Keratinocyte (primary cell): Measurements from ENCODE around the gene PLEKHH1. TPM values are rescaled to one million over a fixed set of nuclear protein-coding genes. Genes with fewer than 3 reads are reported as not detected.

Source experiments
- DNase-seq: peaks from one replicate; pipeline ENCODE4 v3.0.0-alpha.2; 2011; ENCODE audit warnings: low read depth, missing footprints, low spot score
- FAIRE-seq: peaks from 2 replicates; lab custom pipeline; 2011; peaks lifted over from hg19 to GRCh38; lab: Jason Lieb, UNC
- H2AFZ ChIP-seq: 2 replicates; pipeline ENCODE4 v1.6.0; 2012; ENCODE audit warnings: low read length, control low read depth, inconsistent platforms; ENCODE audit not compliant: control insufficient read depth
- H3K27ac ChIP-seq: 2 replicates; pipeline ENCODE4 v1.5.1; 2011; ENCODE audit warnings: low read length; ENCODE audit not compliant: control insufficient read depth, insufficient read depth
- H3K27me3 ChIP-seq: 3 replicates; pipeline ENCODE4 v1.6.0; 2011; ENCODE audit warnings: low read length; ENCODE audit not compliant: control insufficient read depth, insufficient read depth; ENCODE audit errors: extremely low read depth
- H3K36me3 ChIP-seq, 2 experiments: 2 replicates in 1 of 2; 3 replicates in 1 of 2; pipeline ENCODE4 v1.5.1; 2011; ENCODE audit warnings: low read length in 2 of 2, mild to moderate bottlenecking in 1 of 2; ENCODE audit not compliant: control insufficient read depth in 2 of 2, insufficient read depth in 2 of 2; ENCODE audit errors: extremely low read depth in 1 of 2
- H3K4me1 ChIP-seq: 3 replicates; pipeline ENCODE4 v1.5.1; 2011; ENCODE audit warnings: low read length; ENCODE audit not compliant: control insufficient read depth, insufficient read depth; ENCODE audit errors: extremely low read depth
- H3K4me2 ChIP-seq: 3 replicates; pipeline ENCODE4 v1.6.0; 2011; ENCODE audit warnings: low read depth, low read length; ENCODE audit not compliant: control insufficient read depth, insufficient read depth; ENCODE audit errors: extremely low read depth
- H3K4me3 ChIP-seq, 3 experiments: fragments of 200-600 bp in 1 of 3; sonication (generic) in 1 of 3; 2 replicates in 2 of 3; 3 replicates in 1 of 3; pipeline ENCODE4 v1.5.1; 2011 to 2016; ENCODE audit warnings: low read length in 3 of 3, mild to moderate bottlenecking in 3 of 3, control low read depth in 2 of 3, inconsistent platforms in 1 of 3, low read depth in 1 of 3, mixed read lengths in 1 of 3, mixed run types in 1 of 3, moderate library complexity in 1 of 3; ENCODE audit not compliant: control insufficient read depth in 2 of 3, insufficient read depth in 2 of 3; ENCODE audit errors: extremely low read depth in 1 of 3
- H3K79me2 ChIP-seq: 2 replicates; pipeline ENCODE4 v1.6.0; 2012; ENCODE audit warnings: low read length; ENCODE audit not compliant: control insufficient read depth, insufficient read depth
- H3K9ac ChIP-seq: 3 replicates; pipeline ENCODE4 v1.6.0; 2011; ENCODE audit warnings: low read length; ENCODE audit not compliant: control insufficient read depth, insufficient read depth; ENCODE audit errors: extremely low read depth
- H3K9me1 ChIP-seq: 3 replicates; pipeline ENCODE4 v1.6.0; 2011; ENCODE audit warnings: low read length; ENCODE audit not compliant: control insufficient read depth, insufficient read depth; ENCODE audit errors: extremely low read depth
- H3K9me3 ChIP-seq: 2 replicates; pipeline ENCODE4 v1.5.1; 2012; ENCODE audit warnings: low read depth, low read length; ENCODE audit not compliant: control insufficient read depth
- H4K20me1 ChIP-seq: 3 replicates; pipeline ENCODE4 v1.6.0; 2011; ENCODE audit warnings: low read length; ENCODE audit not compliant: control insufficient read depth, insufficient read depth; ENCODE audit errors: extremely low read depth
- CTCF ChIP-seq, 3 experiments: IDR thresholded peaks in 1 of 3; conservative IDR thresholded peaks in 1 of 3; optimal IDR thresholded peaks in 1 of 3; 2 replicates in 2 of 3; 3 replicates in 1 of 3; pipeline versions ENCODE3 to v1.5.1; 2011; ENCODE audit warnings: low read length in 3 of 3, mild to moderate bottlenecking in 3 of 3, moderate library complexity in 2 of 3, control low read depth in 1 of 3, inconsistent platforms in 1 of 3; ENCODE audit not compliant: insufficient read depth in 2 of 3; ENCODE audit errors: extremely low read depth in 1 of 3
- EZH2 ChIP-seq: IDR thresholded peaks from one replicate; pipeline ENCODE4 v1.6.1; 2012; ENCODE audit warnings: inconsistent platforms, mild to moderate bottlenecking, low read length, moderate library complexity
- dilution Hi-C: fragments of 300-500 bp; cut with MboI; formaldehyde crosslinking; loops from one replicate; pipeline ENCODE4 v1.7.0; 2020; ENCODE audit warnings: low sequenced_read_pairs; ENCODE audit not compliant: extremely low pct_ligation_motif_present
- polyA plus RNA-seq, 5 experiments: library from polyadenylated mRNA; depleted of rRNA in 3 of 5; stranded (reverse) in 3 of 5; stranded (forward) in 1 of 5; unstranded in 1 of 5; fragments of >200 nt; gene quantifications; 1 replicate in 1 of 5; 2 replicates in 3 of 5; 3 replicates in 1 of 5; pipeline versions ENCODE4 v1.2.1 to v1.2.3, GENCODE V29; 2011 to 2012; ENCODE audit warnings: missing spikeins in 2 of 5, low read depth in 1 of 5, low replicate concordance in 1 of 5

Gene PLEKHH1
- polyA plus RNA-seq, 1 donor (not counting 4 experiments of a cell fraction or from before 2014, with no cell fraction given) = 4.4 TPM

GRCh38 chr14:67580336-67581171 lies 47.5 kb downstream of the PLEKHH1 start:
- Histone ChIP-seq H3K27me3 (no peaks in the 10 kb centered on the region), H3K4me1 (no peaks in the 10 kb centered on the region), H3K27ac (no peak overlapping the region), H4K20me1 (no peaks in the 10 kb centered on the region), H3K9me1 (no peaks in the 10 kb centered on the region), H3K9ac (no peak overlapping the region), H2AFZ (no peak overlapping the region), H3K79me2 (no peaks in the 10 kb centered on the region), H3K36me3 (peaks cover 0 to 17% of the 10 kb centered on the region in 2 experiments), H3K9me3 (no peaks in the 10 kb centered on the region), H3K4me2 (no peak overlapping the region), H3K4me3 (no peak overlapping the region)
- DNase-seq = no peak
- FAIRE-seq = no peak
- dilution Hi-C loops = no loop called here
- no peak for TF ChIP-seq EZH2
- TF ChIP-seq CTCF (optimal IDR thresholded peaks at IDR 0.05 in 1 of 3, IDR thresholded peaks at IDR 0.05 in 1 of 3, conservative IDR thresholded peaks at IDR 0.05 in 1 of 3; ENCODE audit: extremely low read depth in 1 of 3, insufficient read depth in 2 of 3, low read length in 3 of 3) = no peak

- no peaks in the 10 kb centered on the region for H3K4me1 ChIP-seq
- no peak overlapping the region for H2AFZ ChIP-seq
- no peak overlapping the region for H3K4me2 ChIP-seq
- TF ChIP-seq CTCF (optimal IDR thresholded peaks at IDR 0.05 in 1 of 3, IDR thresholded peaks at IDR 0.05 in 1 of 3, conservative IDR thresholded peaks at IDR 0.05 in 1 of 3; ENCODE audit: extremely low read depth in 1 of 3, insufficient read depth in 2 of 3, low read length in 3 of 3) = no peak
- TF ChIP-seq EZH2 = no peak
- no peaks in the 10 kb centered on the region for H3K79me2 ChIP-seq
- peaks cover 0 to 19% of the 10 kb centered on the region in 2 experiments for H3K36me3 ChIP-seq
- no peak for FAIRE-seq
- no peak overlapping the region for H3K4me3 ChIP-seq
- H3K9ac ChIP-seq = no peak overlapping the region
- H3K27me3 ChIP-seq = no peaks in the 10 kb centered on the region
- H3K9me1 ChIP-seq = no peaks in the 10 kb centered on the region
- H3K27ac ChIP-seq = no peak overlapping the region
- dilution Hi-C loops = no loop called here
- DNase-seq = no peak
- no peaks in the 10 kb centered on the region for H4K20me1 ChIP-seq
- no peaks in the 10 kb centered on the region for H3K9me3 ChIP-seq
These were observed 48.6 kb downstream of the PLEKHH1 start for GRCh38 chr14:67581643-67582042.
